Measurements from ENCODE around the gene FCAMR. TPM values are rescaled to one million over a fixed set of nuclear protein-coding genes. Genes with fewer than 3 reads are reported as not detected.

FCAMR gene
- total RNA-seq, 1 donor from 2014 or later = not detected

DNA sequence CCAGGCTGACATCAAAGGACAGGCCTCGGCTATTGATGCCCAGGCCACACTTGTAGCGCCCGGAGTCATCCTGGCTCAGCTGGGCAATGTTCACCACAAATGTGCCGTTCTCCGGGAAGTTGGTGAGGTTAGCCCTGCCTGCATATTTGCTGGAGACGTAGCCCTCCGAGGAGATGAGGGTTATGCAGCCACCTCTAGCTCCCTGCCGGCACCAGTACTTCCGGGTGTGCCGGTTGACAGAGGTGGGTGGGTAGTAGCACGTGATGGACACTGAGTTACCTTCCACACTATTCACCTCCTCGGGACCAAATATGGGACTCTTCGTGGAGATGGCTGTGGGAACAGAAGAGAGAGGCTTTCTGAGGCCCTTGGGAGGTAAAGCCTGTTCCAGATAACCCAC lies 31.1 kb downstream of the FCAMR start:
- TF ChIP-seq, protein P1, sequence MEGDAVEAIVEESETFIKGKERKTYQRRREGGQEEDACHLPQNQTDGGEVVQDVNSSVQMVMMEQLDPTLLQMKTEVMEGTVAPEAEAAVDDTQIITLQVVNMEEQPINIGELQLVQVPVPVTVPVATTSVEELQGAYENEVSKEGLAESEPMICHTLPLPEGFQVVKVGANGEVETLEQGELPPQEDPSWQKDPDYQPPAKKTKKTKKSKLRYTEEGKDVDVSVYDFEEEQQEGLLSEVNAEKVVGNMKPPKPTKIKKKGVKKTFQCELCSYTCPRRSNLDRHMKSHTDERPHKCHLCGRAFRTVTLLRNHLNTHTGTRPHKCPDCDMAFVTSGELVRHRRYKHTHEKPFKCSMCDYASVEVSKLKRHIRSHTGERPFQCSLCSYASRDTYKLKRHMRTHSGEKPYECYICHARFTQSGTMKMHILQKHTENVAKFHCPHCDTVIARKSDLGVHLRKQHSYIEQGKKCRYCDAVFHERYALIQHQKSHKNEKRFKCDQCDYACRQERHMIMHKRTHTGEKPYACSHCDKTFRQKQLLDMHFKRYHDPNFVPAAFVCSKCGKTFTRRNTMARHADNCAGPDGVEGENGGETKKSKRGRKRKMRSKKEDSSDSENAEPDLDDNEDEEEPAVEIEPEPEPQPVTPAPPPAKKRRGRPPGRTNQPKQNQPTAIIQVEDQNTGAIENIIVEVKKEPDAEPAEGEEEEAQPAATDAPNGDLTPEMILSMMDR (IDR thresholded peaks at IDR 0.05; ENCODE audit: insufficient read depth, low read length, poor library complexity, severe bottlenecking) = no peak
- DNase-seq (ENCODE audit: low read depth) = no peak
- no peak overlapping the region for H3K4me3 ChIP-seq (ENCODE audit: low read depth, low read length)
- no peaks in the 10 kb centered on the region for H3K36me3 ChIP-seq (ENCODE audit: control insufficient read depth, insufficient read depth, low read length)
- H3K27me3 ChIP-seq (ENCODE audit: control insufficient read depth, insufficient read depth, low read length) = no peaks in the 10 kb centered on the region

DNA sequence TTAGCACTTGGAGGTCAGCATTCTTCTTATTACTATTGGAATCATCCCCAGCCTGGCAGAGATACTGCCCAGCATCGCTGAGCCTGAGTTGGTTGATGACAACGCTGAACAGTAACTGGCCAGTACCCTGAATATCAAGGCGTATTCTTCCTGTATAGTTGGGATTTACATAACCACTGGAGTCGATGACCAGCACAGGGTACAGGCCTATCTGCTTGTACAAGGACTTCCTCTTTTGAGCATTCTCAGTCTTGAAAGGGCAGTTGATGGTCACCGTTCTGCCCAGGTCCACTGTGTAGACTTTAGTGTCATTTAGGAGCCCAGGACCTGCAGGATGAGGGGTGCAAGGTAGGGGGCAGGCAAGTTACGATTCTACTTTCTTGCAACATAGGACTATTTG lies 32.8 kb downstream of the FCAMR start:
- H3K27me3 ChIP-seq (ENCODE audit: control insufficient read depth, insufficient read depth, low read length) = no peaks in the 10 kb centered on the region
- TF ChIP-seq, protein P1 (IDR thresholded peaks at IDR 0.05; ENCODE audit: insufficient read depth, low read length, poor library complexity, severe bottlenecking) = no peak
- DNase-seq (ENCODE audit: low read depth) = no peak
- no peak overlapping the region for H3K4me3 ChIP-seq (ENCODE audit: low read depth, low read length)
- H3K36me3 ChIP-seq (ENCODE audit: control insufficient read depth, insufficient read depth, low read length) = no peaks in the 10 kb centered on the region

DNA sequence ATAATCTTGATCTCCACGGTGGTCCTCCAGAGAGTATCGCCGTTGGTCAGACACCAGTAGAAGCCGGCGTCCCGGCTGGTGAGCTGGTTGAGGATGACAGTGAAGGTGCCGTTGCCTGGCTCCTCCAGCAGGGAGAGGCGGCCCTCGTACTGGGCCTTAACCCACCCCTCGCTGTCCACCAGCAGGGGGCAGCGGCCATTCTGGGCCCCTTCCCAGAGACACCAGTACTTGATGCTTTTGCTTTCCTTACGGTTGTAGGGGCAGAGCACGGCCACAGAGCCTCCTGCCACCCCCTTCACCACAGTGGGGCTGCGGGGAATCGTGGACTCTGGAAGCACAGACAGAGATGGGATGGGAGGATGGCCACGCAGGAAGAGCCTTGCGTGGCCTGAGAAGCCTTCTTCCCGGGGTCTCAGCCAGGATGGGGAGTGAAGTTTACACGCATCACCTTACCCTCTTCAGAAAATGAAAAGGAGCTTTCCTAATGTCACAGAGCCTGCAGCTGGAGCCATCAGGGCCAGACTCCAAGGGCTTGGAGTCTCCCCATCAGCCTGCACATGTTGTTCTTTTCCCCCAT lies 34.7 kb downstream of the FCAMR start:
- no peak for DNase-seq (ENCODE audit: low read depth)
- Histone ChIP-seq H3K27me3 (ENCODE audit: control insufficient read depth, insufficient read depth, low read length) (no peaks in the 10 kb centered on the region), H3K4me3 (ENCODE audit: low read depth, low read length) (no peak overlapping the region), H3K36me3 (ENCODE audit: control insufficient read depth, insufficient read depth, low read length) (no peaks in the 10 kb centered on the region)
- TF ChIP-seq, protein P1 (IDR thresholded peaks at IDR 0.05; ENCODE audit: insufficient read depth, low read length, poor library complexity, severe bottlenecking) = peak; percentile 61

DNA sequence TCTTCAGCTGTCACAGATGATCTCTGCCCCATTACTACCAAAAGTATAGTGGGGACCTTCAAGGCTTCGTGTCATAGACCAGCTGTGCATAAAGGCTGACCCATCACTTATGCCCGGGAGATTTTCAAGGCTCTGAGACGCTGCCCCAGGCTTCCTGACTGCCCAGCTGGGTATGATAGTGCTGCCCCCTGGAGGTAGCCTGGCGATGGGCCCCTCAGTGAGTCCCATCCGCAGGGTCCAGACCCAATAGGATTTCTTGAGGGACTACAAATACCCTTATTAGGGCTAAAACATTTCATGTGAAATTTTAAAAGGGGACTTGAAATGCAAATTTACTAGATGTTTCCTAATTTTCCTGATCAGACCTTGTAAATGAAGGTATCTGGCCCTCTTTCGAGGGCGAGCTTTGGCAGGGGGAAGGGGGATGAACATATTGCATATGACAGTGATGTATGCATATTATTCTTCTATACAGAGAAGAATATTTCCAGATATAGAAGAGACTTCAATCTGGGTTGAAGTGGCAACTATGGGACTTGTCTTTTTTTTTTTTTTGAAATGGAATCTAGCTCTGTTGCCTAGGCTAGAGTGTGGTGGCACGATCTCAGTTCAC lies 36.8 kb downstream of the FCAMR start:
- TF ChIP-seq, protein P1 (IDR thresholded peaks at IDR 0.05; ENCODE audit: insufficient read depth, low read length, poor library complexity, severe bottlenecking) = peak; percentile 46
- no peaks in the 10 kb centered on the region for H3K36me3 ChIP-seq (ENCODE audit: control insufficient read depth, insufficient read depth, low read length)
- H3K27me3 ChIP-seq (ENCODE audit: control insufficient read depth, insufficient read depth, low read length) = no peaks in the 10 kb centered on the region
- H3K4me3 ChIP-seq (ENCODE audit: low read depth, low read length) = no peak overlapping the region
- DNase-seq (ENCODE audit: low read depth) = no peak

DNA sequence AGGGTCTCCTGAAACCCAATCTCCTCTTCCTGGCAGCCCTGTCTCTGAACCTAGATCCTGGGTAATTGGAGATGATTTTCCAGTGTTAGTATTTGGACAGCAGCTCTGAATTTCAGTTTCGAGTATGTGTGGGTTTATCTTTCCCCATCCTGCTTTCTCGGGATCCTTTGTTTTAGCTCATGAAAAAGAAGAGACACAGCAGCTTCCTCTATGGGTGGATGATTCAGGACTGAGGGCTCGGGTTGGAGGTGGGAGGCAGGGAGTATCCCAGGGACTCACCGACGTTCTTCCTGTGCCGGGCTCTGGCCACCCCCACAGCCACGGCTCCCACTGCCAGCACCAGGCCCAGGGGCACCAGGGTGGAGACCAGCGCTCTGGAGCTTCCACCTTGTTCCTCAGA lies 38.1 kb downstream of the FCAMR start:
- TF ChIP-seq, protein P1 (IDR thresholded peaks at IDR 0.05; ENCODE audit: insufficient read depth, low read length, poor library complexity, severe bottlenecking) = no peak
- DNase-seq (ENCODE audit: low read depth) = no peak
- Histone ChIP-seq H3K36me3 (ENCODE audit: control insufficient read depth, insufficient read depth, low read length) (no peaks in the 10 kb centered on the region), H3K4me3 (ENCODE audit: low read depth, low read length) (no peak overlapping the region), H3K27me3 (ENCODE audit: control insufficient read depth, insufficient read depth, low read length) (no peaks in the 10 kb centered on the region)

DNA sequence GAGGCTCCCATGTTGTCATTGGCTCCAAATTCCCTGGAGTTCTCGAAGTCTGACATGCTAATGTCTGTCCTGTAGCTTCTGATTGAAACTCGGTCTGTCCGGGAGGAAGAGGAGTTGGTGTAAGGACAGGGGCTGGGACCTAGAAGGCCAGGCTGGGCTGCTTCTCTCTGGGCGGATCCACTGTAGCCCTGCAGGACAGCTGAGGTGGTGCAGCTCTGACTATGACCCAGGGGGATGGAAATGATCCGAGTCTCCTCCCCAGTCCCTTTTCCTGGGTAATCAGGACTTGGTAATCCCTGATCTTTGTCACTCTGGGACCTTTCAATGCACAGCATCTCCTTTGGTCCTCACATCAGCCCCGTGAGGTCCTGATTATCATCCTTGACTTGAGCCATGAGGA lies 38.6 kb downstream of the FCAMR start:
- TF ChIP-seq, protein P1 (IDR thresholded peaks at IDR 0.05; ENCODE audit: insufficient read depth, low read length, poor library complexity, severe bottlenecking) = peak; percentile 14
- H3K4me3 ChIP-seq (ENCODE audit: low read depth, low read length) = no peak overlapping the region
- no peaks in the 10 kb centered on the region for H3K36me3 ChIP-seq (ENCODE audit: control insufficient read depth, insufficient read depth, low read length)
- DNase-seq (ENCODE audit: low read depth) = no peak
- no peaks in the 10 kb centered on the region for H3K27me3 ChIP-seq (ENCODE audit: control insufficient read depth, insufficient read depth, low read length)

All from kidney epithelial cell (primary cell).